Ovary (tissue), 3 donors: Measurements from ENCODE around the gene AUTS2.

Experiments used
- CTCF ChIP-seq, 3 donors: fragments of 450-650 bp in 2 of 3; fragments of 200-600 bp in 1 of 3; IDR thresholded peaks; one replicate each; pipeline versions ENCODE4 v1.5.1 to v1.8.0; 2016 to 2022; ENCODE audit warnings: antibody characterized with exemption in 3 of 3, mild to moderate bottlenecking in 1 of 3
- EP300 ChIP-seq: sonication (generic); formaldehyde crosslinking; IDR thresholded peaks from one replicate; pipeline ENCODE4 v1.6.1; 2017; ENCODE audit warnings: antibody characterized with exemption
- POLR2A ChIP-seq: fragments of 450-650 bp; IDR thresholded peaks from one replicate; pipeline ENCODE4 v1.6.1; 2017; ENCODE audit warnings: antibody characterized with exemption, mild to moderate bottlenecking, moderate library complexity
- donor health status: DM: no; HTN: no; CAD: no.

- TF ChIP-seq CTCF (IDR thresholded peaks at IDR 0.05) (no peak), POLR2A (no peak), EP300 (no peak)
Measured at GRCh38 chr7:70578131-70578530, 979.9 kb downstream of the AUTS2 start.
